H1 (cell line): Measurements from ENCODE around the gene LYL1. TPM values are rescaled to one million over a fixed set of nuclear protein-coding genes. Genes with fewer than 3 reads are reported as not detected.

ENCODE experiments used
- MAFK ChIP-seq: IDR thresholded peaks from 2 replicates; pipeline ENCODE4 v1.6.1; 2012; ENCODE audit warnings: low read depth, mild to moderate bottlenecking, improper control_type of control experiment, low read length
- USF2 ChIP-seq: IDR thresholded peaks from 2 replicates; pipeline ENCODE4 v1.6.1; 2011; ENCODE audit warnings: low read length, improper control_type of control experiment
- polyA plus RNA-seq, 7 experiments: library from polyadenylated mRNA; depleted of rRNA in 3 of 7; stranded (reverse) in 5 of 7; unstranded in 2 of 7; fragments of >200 nt in 5 of 7; fragments of 200-250 nt in 2 of 7; gene quantifications; 1 replicate in 5 of 7; 2 replicates in 1 of 7; 4 replicates in 1 of 7; pipeline versions ENCODE4 v1.2.1 to v1.2.3, GENCODE V29; 2011 to 2013; ENCODE audit warnings: missing spikeins in 2 of 7, mixed read lengths in 2 of 7
- total RNA-seq: library from RNA; stranded (reverse); fragmentation: NEBNext Ultra II Directional; extraction: Animal tissue kit (Norgen Biotek cat#: 25700); gene quantifications from 2 replicates; pipeline ENCODE4 v1.2.1, GENCODE V29; 2021

Gene LYL1
- total and polyA plus RNA-seq, 2 of the 8 experiments (the other 6 are each of a cell fraction or from before 2014, with no cell fraction given) = 0.58 to 0.76 TPM

DNA sequence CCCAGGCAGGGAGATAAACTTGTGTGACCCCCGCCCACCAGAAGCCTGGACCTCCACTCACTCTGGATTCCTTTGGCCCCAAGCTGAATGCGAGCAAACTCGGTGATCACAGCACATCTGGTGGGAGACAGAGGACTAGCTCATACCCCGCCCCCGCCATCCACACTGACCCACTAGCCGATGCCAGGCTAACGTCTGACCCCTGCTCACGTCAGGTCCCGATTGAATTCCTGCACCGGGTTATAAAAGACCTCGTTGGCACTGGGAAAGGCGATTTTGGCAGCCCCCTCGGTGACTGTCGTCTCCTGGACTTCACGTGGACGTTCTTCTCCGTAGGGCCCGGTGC is 13.3 kb upstream of the LYL1 start (continued):
- TF ChIP-seq USF2 (no peak), MAFK (no peak)
